GM18907 (cell line): ENCODE data around the gene CYBA.

Experiments used
- ATAC-seq: cut with Tn5 transposase; IDR thresholded peaks from one replicate; pipeline ENCODE4 v1.9.1; 2021; ENCODE audit warnings: mild to moderate bottlenecking, moderate library complexity; ENCODE audit not compliant: unreplicated experiment

CYBA gene

DNA sequence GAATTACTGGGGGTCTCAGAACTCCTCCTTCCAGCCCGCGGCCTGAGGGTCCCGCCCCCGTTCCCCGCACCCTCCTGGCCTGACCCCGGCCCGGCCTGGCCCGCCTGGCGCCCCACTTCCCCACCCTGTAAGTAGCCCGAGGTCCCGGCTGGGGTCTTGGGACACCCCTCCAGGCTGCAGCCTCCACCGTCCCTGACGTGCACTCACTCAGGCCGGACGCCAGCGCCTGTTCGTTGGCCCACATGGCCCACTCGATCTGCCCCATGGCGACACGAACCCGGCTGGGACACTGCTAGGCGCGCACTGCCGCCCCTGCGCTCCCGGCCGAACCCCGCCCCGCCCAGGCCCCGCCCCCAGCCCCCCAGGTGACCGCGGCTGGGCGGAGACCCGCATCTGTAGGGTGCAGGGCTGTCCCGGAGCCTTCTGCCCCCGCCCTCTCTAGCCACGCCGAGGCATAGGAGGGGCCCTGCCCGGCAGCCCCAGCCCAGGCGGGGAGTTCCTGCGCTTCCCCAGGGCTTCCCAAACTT, at the start of gene CYBA:
CYBA (minus strand) TSS at position 305 of the 527 bp plus-strand sequence; CDS start at position 265, 40 bp downstream.
- peak; percentile 69 for ATAC-seq

GRCh38 chr16:88700322-88700635, 49.4 kb upstream of the CYBA start:
- ATAC-seq: no peak

DNA sequence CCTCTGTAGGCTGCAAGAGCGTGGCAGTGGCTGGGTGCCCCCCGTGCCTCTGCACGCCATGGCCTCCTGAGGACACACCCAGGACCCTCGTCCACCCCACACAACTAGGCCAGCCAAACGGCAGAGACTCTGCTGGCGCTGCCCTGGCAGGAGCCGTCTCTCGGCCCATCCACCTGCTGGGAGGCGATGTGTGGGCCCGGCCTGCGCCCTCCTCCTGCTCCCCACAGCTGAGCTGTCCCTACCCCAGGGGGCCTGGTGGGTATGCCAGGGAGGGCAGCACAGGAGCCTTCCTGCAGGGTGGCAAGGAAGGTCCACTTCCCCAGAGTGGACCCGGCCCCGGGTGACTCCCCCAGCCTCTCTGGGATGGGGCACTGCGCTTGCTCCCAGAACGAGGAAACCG, 48.3 kb upstream of the CYBA start:
- no peak for ATAC-seq

DNA sequence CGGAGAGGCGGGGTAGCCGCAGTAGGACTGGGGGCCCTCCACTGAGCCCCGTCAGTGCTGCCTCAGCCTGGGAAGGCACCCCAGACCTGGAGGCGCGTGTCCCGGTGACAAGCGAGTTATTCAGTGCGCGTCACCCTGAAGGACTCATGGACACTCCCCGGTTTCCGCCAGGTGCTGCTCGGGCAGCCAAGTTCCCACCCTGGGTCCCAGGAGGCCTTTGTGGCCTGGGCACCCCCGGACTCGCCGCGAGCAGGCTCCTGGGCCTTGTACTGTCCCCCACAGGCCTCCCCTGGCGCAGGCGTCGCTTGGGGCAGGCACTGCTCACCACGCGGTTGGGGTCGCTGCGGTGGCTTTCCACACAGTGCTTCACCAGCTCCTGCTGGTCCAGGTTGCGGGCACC, 47.8 kb upstream of the CYBA start:
- ATAC-seq: no peak

- ATAC-seq: no peak
These were observed 47.2 kb upstream of the CYBA start for GRCh38 chr16:88697831-88698615.

DNA sequence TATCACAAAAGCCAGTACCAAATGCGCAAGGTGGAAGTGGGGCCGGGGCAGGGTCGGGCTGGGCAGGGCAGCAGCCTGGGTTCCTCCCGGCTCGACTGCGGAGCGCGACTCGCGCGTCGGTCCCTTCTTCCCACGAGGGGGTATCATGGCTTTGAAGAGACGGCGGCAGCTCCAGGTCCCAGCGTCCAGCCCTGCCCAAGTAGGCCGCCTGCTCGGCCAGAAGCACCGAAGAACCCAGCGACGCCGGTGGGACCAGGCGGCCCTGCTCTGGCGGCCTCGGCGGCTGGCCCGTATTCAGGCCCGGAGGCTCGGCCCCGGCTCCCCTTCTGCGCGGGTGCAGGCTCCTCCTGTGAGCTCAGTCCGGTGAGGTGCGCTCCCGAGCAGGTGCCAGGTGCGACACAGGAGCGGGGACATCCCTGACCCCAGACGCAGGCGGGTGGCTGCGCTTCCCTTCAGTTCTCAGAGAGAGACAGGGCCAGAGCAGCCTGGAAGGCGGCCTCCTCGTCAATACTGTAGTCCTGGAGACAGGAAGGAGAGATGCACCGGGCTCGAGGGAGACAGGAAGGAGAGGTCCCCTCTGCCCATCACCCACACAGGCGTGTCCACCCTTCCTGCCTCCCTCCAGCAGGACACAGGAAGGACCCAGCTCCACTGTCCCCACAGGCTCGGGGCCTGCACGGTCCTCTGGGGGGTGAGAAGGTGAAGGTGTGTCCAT, 46.4 kb upstream of the CYBA start:
- ATAC-seq: no peak

DNA sequence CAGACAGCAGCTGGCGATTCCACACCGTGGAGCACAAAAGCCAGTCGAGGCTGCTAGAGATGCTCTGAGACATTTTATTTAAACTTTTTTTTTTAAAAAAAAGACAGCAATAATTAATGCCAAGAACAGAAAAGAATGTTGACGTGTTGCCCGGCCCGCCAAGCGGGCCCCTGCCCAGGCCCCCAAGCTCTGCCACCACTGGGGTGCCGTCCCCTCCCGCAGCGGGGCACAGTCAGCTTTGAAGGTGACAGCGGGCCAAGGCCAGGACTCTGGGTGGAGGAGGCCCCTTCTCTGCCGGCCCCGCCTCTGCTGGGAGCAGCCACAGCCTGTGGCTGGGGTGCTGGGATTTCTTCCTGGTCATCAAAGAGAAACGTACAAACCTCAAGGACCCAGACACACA, 45.6 kb upstream of the CYBA start:
- no peak for ATAC-seq

- no peak for ATAC-seq
These were observed 44.9 kb upstream of the CYBA start for GRCh38 chr16:88695753-88696152.

DNA sequence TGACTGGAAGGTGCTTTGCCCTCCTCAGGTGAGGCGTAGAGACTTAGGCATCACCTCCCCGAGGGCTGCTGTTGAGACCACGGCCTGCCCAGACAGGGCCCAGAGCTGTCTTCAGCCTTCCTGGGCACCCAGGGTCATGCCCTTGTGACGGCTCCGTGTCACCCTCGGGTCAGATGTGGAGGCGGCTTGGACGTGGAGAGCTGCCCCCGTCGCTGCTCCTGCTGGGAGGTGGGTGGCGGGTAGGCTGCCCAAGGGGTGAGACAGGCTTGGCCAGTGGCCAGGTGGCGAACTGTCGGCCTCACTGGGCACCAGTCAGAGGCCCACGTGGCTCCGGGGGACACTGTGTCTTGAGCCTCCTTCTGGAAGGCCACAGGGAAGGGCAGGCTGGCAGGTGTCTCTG, 44.4 kb upstream of the CYBA start:
- no peak for ATAC-seq

GRCh38 chr16:88694221-88695087, 43.6 kb upstream of the CYBA start:
- no peak for ATAC-seq

GRCh38 chr16:88693420-88694177, 42.7 kb upstream of the CYBA start:
- no peak for ATAC-seq

GRCh38 chr16:88692861-88693260, 42.0 kb upstream of the CYBA start:
- no peak for ATAC-seq

- no peak for ATAC-seq
These were observed 41.2 kb upstream of the CYBA start for GRCh38 chr16:88691924-88692560.

DNA sequence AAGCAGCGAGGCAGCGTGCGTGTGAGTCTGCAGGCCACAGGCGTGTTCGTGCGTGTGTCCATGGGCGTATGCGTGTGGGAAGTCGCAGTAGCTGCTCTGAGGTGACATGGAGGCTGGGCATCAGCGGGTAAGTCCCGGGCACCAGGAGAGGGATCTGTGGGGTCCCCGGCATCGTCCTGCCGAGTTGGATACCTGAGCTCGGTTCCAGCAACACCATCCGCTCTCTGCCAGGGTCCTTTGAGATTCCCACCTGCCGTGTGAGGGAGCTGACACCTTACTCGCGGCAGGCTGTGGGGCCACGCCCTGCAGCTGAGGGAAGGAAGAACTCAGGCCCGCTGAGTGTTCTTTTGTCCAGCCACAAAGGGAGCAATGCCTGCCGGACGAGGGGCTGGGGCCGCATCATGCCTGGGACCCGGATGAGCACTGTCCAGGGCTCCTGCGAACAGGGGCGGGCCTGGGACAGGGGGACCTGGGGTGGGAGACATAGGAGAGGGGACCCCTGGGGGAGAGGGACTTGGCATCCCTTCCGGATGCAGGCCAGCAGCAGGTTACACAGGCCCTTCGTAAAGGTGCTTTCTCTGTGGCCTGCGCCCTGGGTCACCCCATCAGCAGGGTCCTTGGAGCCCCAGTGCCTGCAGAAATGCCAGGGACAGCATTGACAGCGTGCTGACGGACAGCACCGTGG, 40.4 kb upstream of the CYBA start:
- ATAC-seq: no peak

- no peak for ATAC-seq
These were observed 39.7 kb upstream of the CYBA start for GRCh38 chr16:88690341-88691128.

DNA sequence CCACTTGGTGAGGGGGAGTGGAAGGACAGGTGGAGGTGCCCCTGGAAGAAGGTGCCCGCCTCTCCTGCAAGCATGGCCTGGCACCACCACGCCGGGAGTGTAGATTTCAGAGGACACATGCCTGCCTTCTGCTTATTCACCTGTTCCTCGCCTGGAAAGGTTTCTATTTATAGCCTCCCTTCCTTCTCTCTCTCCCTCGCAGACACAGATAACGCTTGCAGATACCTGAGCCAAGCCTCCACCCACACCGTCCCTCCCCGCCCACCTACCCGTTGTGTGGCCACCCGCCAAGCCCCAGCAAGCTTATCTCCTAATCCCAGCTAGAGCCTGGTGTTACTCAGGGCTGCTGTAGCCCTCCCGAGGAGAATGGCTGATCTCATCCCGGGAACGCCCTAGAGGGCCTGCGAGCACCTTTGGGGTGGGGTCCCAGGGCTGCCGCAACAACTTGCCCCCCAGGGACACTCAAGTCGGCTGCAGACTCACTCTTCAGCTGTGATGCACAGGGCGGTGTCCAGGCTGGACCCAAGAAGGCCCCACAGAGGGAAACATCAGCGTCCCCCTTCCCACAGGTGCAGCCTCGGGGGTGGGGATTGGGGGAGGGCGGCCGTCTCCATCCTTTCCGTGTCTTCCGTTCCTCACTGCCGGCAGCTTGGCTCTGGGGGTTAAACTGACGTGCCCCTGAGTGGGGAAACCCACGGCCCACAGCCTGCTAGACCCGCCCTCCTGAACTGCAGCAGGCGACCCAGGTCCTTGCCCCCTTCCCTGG, 37.3 kb upstream of the CYBA start:
- no peak for ATAC-seq

- no peak for ATAC-seq
These were observed 36.8 kb upstream of the CYBA start for GRCh38 chr16:88687676-88688012.

GRCh38 chr16:88687254-88687576, 36.4 kb upstream of the CYBA start:
- ATAC-seq: no peak
